Endothelial cell (in vitro differentiated cells): ENCODE results near the gene DDI2. TPM values are rescaled to one million over a fixed set of nuclear protein-coding genes. Genes with fewer than 3 reads are reported as not detected.

ENCODE experiments used
- DNase-seq: peaks from one replicate; pipeline ENCODE4 v3.0.0; 2021; ENCODE audit warnings: low spot score
- H3K27ac Mint-ChIP-seq: one replicate; pipeline ENCODE4 v1.8.0; 2021; ENCODE audit warnings: mixed read lengths, inconsistent platforms; ENCODE audit not compliant: unreplicated experiment
- H3K27me3 Mint-ChIP-seq: one replicate; pipeline ENCODE4 v1.8.0; 2021; ENCODE audit warnings: mild to moderate bottlenecking, moderate library complexity, mixed read lengths, inconsistent platforms; ENCODE audit not compliant: unreplicated experiment
- H3K36me3 Mint-ChIP-seq: one replicate; pipeline ENCODE4 v1.8.0; 2021; ENCODE audit warnings: mild to moderate bottlenecking, low read depth, mixed read lengths, inconsistent platforms; ENCODE audit not compliant: unreplicated experiment
- H3K4me1 Mint-ChIP-seq: one replicate; pipeline ENCODE4 v1.8.0; 2021; ENCODE audit warnings: mild to moderate bottlenecking, mixed read lengths, inconsistent platforms; ENCODE audit not compliant: unreplicated experiment
- H3K4me3 Mint-ChIP-seq: one replicate; pipeline ENCODE4 v1.8.0; 2021; ENCODE audit warnings: mild to moderate bottlenecking, mixed read lengths, inconsistent platforms; ENCODE audit not compliant: unreplicated experiment
- H3K9me3 Mint-ChIP-seq: one replicate; pipeline ENCODE4 v1.8.0; 2021; ENCODE audit warnings: mixed read lengths, inconsistent platforms; ENCODE audit not compliant: unreplicated experiment
- CTCF ChIP-seq: fragments of 200-600 bp; sonication (generic); IDR thresholded peaks from one replicate; pipeline ENCODE4 v1.5.0; 2021; ENCODE audit warnings: antibody characterized with exemption; ENCODE audit not compliant: unreplicated experiment
- total RNA-seq: library from RNA; stranded (reverse); fragmentation: NEBNext Ultra II Directional; extraction: Animal tissue kit (Norgen Biotek cat#: 25700); gene quantifications from one replicate; pipeline ENCODE4 v1.2.1, GENCODE V29; 2021; ENCODE audit not compliant: unreplicated experiment

DDI2 gene
- total RNA-seq, 1 donor from 2014 or later, result 24.0 TPM

GRCh38 chr1:15680131-15680530, 62.9 kb downstream of the DDI2 start:
- TF ChIP-seq CTCF, result no peak
- DNase-seq, result no peak
- Mint-ChIP-seq H3K36me3 (peaks cover 12% of the 10 kb centered on the region), H3K9me3 (no peaks in the 10 kb centered on the region), H3K4me1 (peaks cover 20% of the 10 kb centered on the region), H3K27me3 (peaks cover 10% of the 10 kb centered on the region), H3K4me3 (no peak overlapping the region), H3K27ac (no peak overlapping the region)

GRCh38 chr1:15680561-15681348, 63.5 kb downstream of the DDI2 start:
- H3K9me3 Mint-ChIP-seq, result no peaks in the 10 kb centered on the region
- TF ChIP-seq CTCF, result no peak
- H3K27me3 Mint-ChIP-seq, result peaks cover 11% of the 10 kb centered on the region
- H3K36me3 Mint-ChIP-seq, result peaks cover 12% of the 10 kb centered on the region
- no peak overlapping the region for H3K4me3 Mint-ChIP-seq
- peaks cover 22% of the 10 kb centered on the region for H3K4me1 Mint-ChIP-seq
- DNase-seq, result no peak
- no peak overlapping the region for H3K27ac Mint-ChIP-seq

GRCh38 chr1:15681349-15682292, 64.4 kb downstream of the DDI2 start:
- TF ChIP-seq CTCF, result no peak
- H3K9me3 Mint-ChIP-seq, result no peaks in the 10 kb centered on the region
- peaks cover 12% of the 10 kb centered on the region for H3K36me3 Mint-ChIP-seq
- peaks cover 9% of the 10 kb centered on the region for H3K27me3 Mint-ChIP-seq
- peaks cover 20% of the 10 kb centered on the region for H3K4me1 Mint-ChIP-seq
- no peak for DNase-seq
- no peak overlapping the region for H3K4me3 Mint-ChIP-seq
- no peak overlapping the region for H3K27ac Mint-ChIP-seq

- Mint-ChIP-seq H3K4me1 (peaks cover 20% of the 10 kb centered on the region), H3K9me3 (no peaks in the 10 kb centered on the region), H3K27me3 (peaks cover 9% of the 10 kb centered on the region), H3K27ac (peak overlapping the region; percentile 92), H3K36me3 (peaks cover 6% of the 10 kb centered on the region), H3K4me3 (peak overlapping the region; percentile 90)
- no peak for TF ChIP-seq CTCF
- DNase-seq, result no peak
Observed at GRCh38 chr1:15682936-15683341, 65.7 kb downstream of the DDI2 start.
